AG09309 (cell line): ENCODE results near the gene PRKX.
A peak's percentile ranks its signal among the peaks of the same experiment; 100 is the strongest.
"Not testable (repeated sequence)": the region's sequence is repeated elsewhere in the genome, so short reads cannot be mapped to it uniquely, and the experiment has no call there.

Experiments used
- DNase-seq: peaks from one replicate; pipeline ENCODE4 v3.0.0-alpha.2; 2010; ENCODE audit warnings: low read depth
- H3K4me3 ChIP-seq: 2 replicates; pipeline ENCODE4 v1.5.1; 2011; ENCODE audit warnings: mild to moderate bottlenecking, low read depth, low read length, moderate library complexity; ENCODE audit not compliant: control insufficient read depth
- CTCF ChIP-seq: IDR thresholded peaks from 2 replicates; pipeline ENCODE4 v1.5.1; 2011; ENCODE audit warnings: mild to moderate bottlenecking, low read depth, low read length, inconsistent platforms; ENCODE audit not compliant: insufficient read depth, control insufficient read depth; ENCODE audit errors: missing control alignments

The PRKX gene

GRCh38 chrX:3659761-3660160, 53.7 kb downstream of the PRKX start:
- no peak for TF ChIP-seq CTCF
- no peak overlapping the region for H3K4me3 ChIP-seq
- no peak for DNase-seq

- TF ChIP-seq CTCF = no peak
- no peak overlapping the region for H3K4me3 ChIP-seq
- DNase-seq = no peak
Measured at GRCh38 chrX:3655181-3655580, 58.3 kb downstream of the PRKX start.

GRCh38 chrX:3653111-3653510, 60.3 kb downstream of the PRKX start:
- no peak for TF ChIP-seq CTCF
- no peak for DNase-seq
- no peak overlapping the region for H3K4me3 ChIP-seq

- DNase-seq = no peak
- TF ChIP-seq CTCF = peak; percentile 49
- no peak overlapping the region for H3K4me3 ChIP-seq
Measured at GRCh38 chrX:3651277-3651676, 62.2 kb downstream of the PRKX start.

GRCh38 chrX:3648084-3648483, 65.4 kb downstream of the PRKX start:
- no peak for DNase-seq
- no peak for TF ChIP-seq CTCF
- no peak overlapping the region for H3K4me3 ChIP-seq

GRCh38 chrX:3639858-3640631, 73.4 kb downstream of the PRKX start:
- H3K4me3 ChIP-seq, DNase-seq: not testable (repeated sequence)

- no peak for TF ChIP-seq CTCF
- no peak for DNase-seq
- H3K4me3 ChIP-seq = no peak overlapping the region
Measured at GRCh38 chrX:3639236-3639635, 74.2 kb downstream of the PRKX start.
